Esophagus squamous epithelium (tissue), 4 donors: ENCODE measurements around the gene HIBADH.

Source experiments
- POLR2A ChIP-seq, 4 donors: fragments of 450-650 bp; IDR thresholded peaks; one replicate each; pipeline ENCODE4 v1.6.1; 2017; ENCODE audit warnings: antibody characterized with exemption in 4 of 4, mild to moderate bottlenecking in 4 of 4, moderate library complexity in 3 of 4
- TF ChIP-seq, protein P1 (sequence below), 6 experiments: fragments of 450-650 bp in 4 of 6; fragments of 200-600 bp in 2 of 6; sonication (generic) in 2 of 6; IDR thresholded peaks; one replicate each; pipeline ENCODE4 v1.5.1; 2016 to 2019; ENCODE audit warnings: antibody characterized with exemption in 6 of 6, mild to moderate bottlenecking in 4 of 6, moderate library complexity in 4 of 6

DNA sequence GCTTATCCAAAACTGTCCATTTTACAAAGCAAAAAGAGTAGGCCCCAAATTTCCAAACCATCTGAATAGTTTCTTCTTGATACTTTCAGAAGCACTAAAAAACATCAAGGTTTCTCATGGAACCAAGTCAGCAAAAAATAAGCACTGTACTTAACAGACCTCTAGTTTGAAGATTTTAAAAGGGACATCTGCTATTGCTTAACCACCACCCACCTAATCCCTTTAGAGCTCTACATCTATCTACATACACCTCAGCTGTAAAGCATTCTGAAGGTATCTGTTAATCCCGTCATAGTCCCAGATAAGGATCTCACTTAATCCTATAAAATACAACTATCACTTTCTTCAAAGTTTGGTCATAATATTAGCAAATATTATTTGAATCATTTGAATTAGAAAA, 72.3 kb downstream of the HIBADH start:
- TF ChIP-seq POLR2A (IDR thresholded peaks at IDR 0.05) = no peak
- TF ChIP-seq, protein P1, sequence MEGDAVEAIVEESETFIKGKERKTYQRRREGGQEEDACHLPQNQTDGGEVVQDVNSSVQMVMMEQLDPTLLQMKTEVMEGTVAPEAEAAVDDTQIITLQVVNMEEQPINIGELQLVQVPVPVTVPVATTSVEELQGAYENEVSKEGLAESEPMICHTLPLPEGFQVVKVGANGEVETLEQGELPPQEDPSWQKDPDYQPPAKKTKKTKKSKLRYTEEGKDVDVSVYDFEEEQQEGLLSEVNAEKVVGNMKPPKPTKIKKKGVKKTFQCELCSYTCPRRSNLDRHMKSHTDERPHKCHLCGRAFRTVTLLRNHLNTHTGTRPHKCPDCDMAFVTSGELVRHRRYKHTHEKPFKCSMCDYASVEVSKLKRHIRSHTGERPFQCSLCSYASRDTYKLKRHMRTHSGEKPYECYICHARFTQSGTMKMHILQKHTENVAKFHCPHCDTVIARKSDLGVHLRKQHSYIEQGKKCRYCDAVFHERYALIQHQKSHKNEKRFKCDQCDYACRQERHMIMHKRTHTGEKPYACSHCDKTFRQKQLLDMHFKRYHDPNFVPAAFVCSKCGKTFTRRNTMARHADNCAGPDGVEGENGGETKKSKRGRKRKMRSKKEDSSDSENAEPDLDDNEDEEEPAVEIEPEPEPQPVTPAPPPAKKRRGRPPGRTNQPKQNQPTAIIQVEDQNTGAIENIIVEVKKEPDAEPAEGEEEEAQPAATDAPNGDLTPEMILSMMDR (IDR thresholded peaks at IDR 0.05) = no peak
